Hepatocyte (in vitro differentiated cells): Measurements from ENCODE around the gene CAB39L.

ENCODE experiments used
- CTCF ChIP-seq: fragments of 200-600 bp; sonication (generic); IDR thresholded peaks from 2 replicates; pipeline ENCODE4 v1.5.1; 2016; ENCODE audit warnings: antibody characterized with exemption, mild to moderate bottlenecking; ENCODE audit not compliant: poor library complexity
- EZH2 ChIP-seq: fragments of 200-600 bp; sonication (generic); IDR thresholded peaks from 2 replicates; pipeline ENCODE4 v1.6.1; 2016; ENCODE audit warnings: antibody characterized with exemption, mild to moderate bottlenecking, borderline replicate concordance

- no peak for TF ChIP-seq CTCF
- TF ChIP-seq EZH2, result no peak
Observed at GRCh38 chr13:49296659-49297058, 147.2 kb downstream of the CAB39L start.
